Lung (tissue), 12 donors: ENCODE results near the gene FAM98C. TPM values are rescaled to one million over a fixed set of nuclear protein-coding genes. Genes with fewer than 3 reads are reported as not detected.

ENCODE experiments used
- ATAC-seq: fragments of 200-7000 bp; cut with Tn5 transposase; one replicate; pipeline ENCODE4 v1.9.1; 2020; ENCODE audit warnings: moderate number of reproducible peaks; ENCODE audit not compliant: insufficient read depth, low FRiP score
- DNase-seq, 3 donors: peaks; one replicate each; pipeline ENCODE4 v3.0.0-alpha.2; 2013 to 2017
- H3K27ac ChIP-seq, 2 donors: one replicate each; pipeline ENCODE4 v1.5.1; 2013; ENCODE audit warnings: mild to moderate bottlenecking in 2 of 2, moderate library complexity in 2 of 2, control low read depth in 1 of 2, inconsistent platforms in 1 of 2, low read depth in 1 of 2, low read length in 1 of 2
- H3K27me3 ChIP-seq, 3 donors: one replicate each; pipeline ENCODE4 v1.5.1; 2013; ENCODE audit warnings: low read length in 2 of 3; ENCODE audit not compliant: control insufficient read depth in 3 of 3, insufficient read depth in 3 of 3
- H3K36me3 ChIP-seq, 4 donors: one replicate each; pipeline ENCODE4 v1.5.1; 2013; ENCODE audit warnings: low read length in 4 of 4, mild to moderate bottlenecking in 1 of 4, moderate library complexity in 1 of 4; ENCODE audit not compliant: control insufficient read depth in 4 of 4, insufficient read depth in 4 of 4
- H3K4me1 ChIP-seq, 5 donors: one replicate each; pipeline ENCODE4 v1.5.1; 2013; ENCODE audit warnings: low read length in 5 of 5, mild to moderate bottlenecking in 2 of 5, moderate library complexity in 1 of 5; ENCODE audit not compliant: control insufficient read depth in 5 of 5, insufficient read depth in 5 of 5
- H3K4me3 ChIP-seq: one replicate; pipeline ENCODE4 v1.5.1; 2013; ENCODE audit warnings: mild to moderate bottlenecking, control low read depth, moderate library complexity
- H3K9ac ChIP-seq, 2 donors: one replicate each; pipeline ENCODE4 v1.5.1; 2013; ENCODE audit warnings: low read length in 2 of 2, control low read depth in 1 of 2; ENCODE audit not compliant: insufficient read depth in 1 of 2
- H3K9me3 ChIP-seq, 4 donors: one replicate each; pipeline ENCODE4 v1.5.1; 2013; ENCODE audit warnings: low read length in 3 of 4, mild to moderate bottlenecking in 1 of 4, moderate library complexity in 1 of 4; ENCODE audit not compliant: control insufficient read depth in 4 of 4, insufficient read depth in 3 of 4
- WGBS, 2 donors: extraction: QIAGEN DNeasy Blood & Tissue Kit; methylation state at CpG; one replicate each; pipeline ENCODE4 v1.1.7; 2013; 5-methylcytosine and 5-hydroxymethylcytosine counted together
- polyA plus RNA-seq, 2 donors: library from polyadenylated mRNA; stranded (reverse); fragments of 200-250 nt; gene quantifications; one replicate each; pipeline ENCODE4 v1.2.1, GENCODE V29; 2013
- total RNA-seq, 2 donors: library from RNA; depleted of rRNA in 1 of 2; stranded (reverse); fragments of >200 nt in 1 of 2; gene quantifications; one replicate each; pipeline ENCODE4 v1.2.1, GENCODE V29; 2014 to 2021
- TF ChIP-seq, protein P1 (sequence below): IDR thresholded peaks from 2 replicates; pipeline ENCODE4 v1.5.1; 2012; ENCODE audit warnings: mild to moderate bottlenecking; ENCODE audit errors: control extremely low read depth, extremely low read depth
- donor health status: control.
- donor health status: control.
- donor health status: Bipolar disorder and iron deficiency.
- donor health status: healthy.
- donor health status: DM: yes; HTN: yes; CAD: no.

Gene FAM98C
- total and polyA plus RNA-seq, 4 donors = 13.1 to 22.0 (median 20.2) TPM

DNA sequence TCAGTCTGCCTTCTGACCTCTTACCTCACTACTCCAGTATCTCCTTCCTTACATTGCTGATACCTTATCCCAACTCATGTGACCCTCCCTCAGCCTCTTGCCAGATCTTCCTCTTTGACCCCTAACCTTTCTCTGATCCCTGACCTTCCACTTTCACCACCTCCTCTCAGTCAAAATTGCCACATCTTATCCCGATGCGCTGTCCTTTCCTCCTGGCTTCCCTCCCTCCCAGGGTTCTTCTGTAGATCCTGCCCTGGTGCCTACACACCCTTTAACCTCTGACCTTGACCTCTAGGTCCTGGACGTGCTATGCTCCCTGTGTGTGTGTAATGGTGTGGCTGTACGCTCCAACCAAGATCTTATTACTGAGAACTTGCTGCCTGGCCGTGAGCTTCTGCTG is 54.3 kb downstream of the FAM98C start:
- peaks cover 0 to 1% (median 0%) of the 10 kb centered on the region in 4 donors for H3K9me3 ChIP-seq
- WGBS, 2 donors = 62 to 83% methylated on average over 5 of the region's 5 CpGs
- TF ChIP-seq, protein P1, sequence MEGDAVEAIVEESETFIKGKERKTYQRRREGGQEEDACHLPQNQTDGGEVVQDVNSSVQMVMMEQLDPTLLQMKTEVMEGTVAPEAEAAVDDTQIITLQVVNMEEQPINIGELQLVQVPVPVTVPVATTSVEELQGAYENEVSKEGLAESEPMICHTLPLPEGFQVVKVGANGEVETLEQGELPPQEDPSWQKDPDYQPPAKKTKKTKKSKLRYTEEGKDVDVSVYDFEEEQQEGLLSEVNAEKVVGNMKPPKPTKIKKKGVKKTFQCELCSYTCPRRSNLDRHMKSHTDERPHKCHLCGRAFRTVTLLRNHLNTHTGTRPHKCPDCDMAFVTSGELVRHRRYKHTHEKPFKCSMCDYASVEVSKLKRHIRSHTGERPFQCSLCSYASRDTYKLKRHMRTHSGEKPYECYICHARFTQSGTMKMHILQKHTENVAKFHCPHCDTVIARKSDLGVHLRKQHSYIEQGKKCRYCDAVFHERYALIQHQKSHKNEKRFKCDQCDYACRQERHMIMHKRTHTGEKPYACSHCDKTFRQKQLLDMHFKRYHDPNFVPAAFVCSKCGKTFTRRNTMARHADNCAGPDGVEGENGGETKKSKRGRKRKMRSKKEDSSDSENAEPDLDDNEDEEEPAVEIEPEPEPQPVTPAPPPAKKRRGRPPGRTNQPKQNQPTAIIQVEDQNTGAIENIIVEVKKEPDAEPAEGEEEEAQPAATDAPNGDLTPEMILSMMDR = no peak

DNA sequence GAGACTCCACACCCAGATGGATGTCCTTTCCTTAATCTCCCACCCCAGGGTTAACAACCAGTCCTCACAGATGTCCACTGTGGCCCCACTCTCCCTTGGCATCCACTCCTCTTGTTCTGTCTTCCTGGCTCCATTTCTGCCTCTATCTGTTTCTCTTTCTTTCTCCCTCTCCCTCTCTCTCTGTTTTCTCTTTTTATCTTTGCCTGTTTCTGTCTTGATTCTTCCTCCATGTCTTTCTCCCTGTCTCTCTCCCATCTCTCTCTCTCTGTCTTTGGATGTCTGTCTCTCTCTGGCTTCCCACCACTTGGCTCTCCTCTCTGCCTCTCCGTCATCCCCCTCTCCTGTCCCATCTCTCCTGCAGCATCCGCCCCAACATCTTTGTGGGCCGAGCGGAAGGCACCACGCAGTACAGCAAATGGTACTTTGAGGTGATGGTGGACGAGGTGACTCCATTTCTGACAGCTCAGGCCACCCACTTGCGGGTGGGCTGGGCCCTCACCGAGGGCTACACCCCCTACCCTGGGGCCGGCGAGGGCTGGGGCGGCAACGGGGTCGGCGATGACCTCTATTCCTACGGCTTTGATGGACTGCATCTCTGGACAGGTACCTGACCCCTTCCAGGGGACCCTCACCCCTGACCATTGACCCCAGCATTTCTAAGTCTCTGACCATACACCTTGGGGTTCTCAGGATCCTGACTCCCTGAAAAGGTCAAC is 55.0 kb downstream of the FAM98C start:
- H3K4me3 ChIP-seq = no peak overlapping the region
- DNase-seq = no peak
- no peaks in the 10 kb centered on the region for H3K4me1 ChIP-seq
- 90 to 93% methylated on average over 15 of the region's 15 CpGs for WGBS, 2 donors
- peaks cover 0 to 4% (median 0%) of the 10 kb centered on the region in 3 donors for H3K27me3 ChIP-seq
- ATAC-seq = no peak
- no peak overlapping the region for H3K9ac ChIP-seq
- H3K36me3 ChIP-seq = no peaks in the 10 kb centered on the region
- TF ChIP-seq, protein P1 = no peak
- no peak overlapping the region for H3K27ac ChIP-seq
- peaks cover 0 to 1% (median 0%) of the 10 kb centered on the region in 4 donors for H3K9me3 ChIP-seq

More for the DNA sequence above, 54.3 kb downstream of the FAM98C start:
- Histone ChIP-seq H3K9ac (no peak overlapping the region), H3K4me1 (no peaks in the 10 kb centered on the region), H3K27me3 (peaks cover 0 to under 1% (median 0%) of the 10 kb centered on the region in 3 donors), H3K36me3 (no peaks in the 10 kb centered on the region), H3K4me3 (no peak overlapping the region), H3K27ac (no peak overlapping the region)
- ATAC-seq (no peak), DNase-seq (no peak)

Other genes with a start within 250 kb of the FAM98C start
- gene DPF1, start 178.9 kb upstream of the FAM98C start, total RNA-seq = 1 to 10 TPM; 1.3 to 1.7 TPM
- gene DPF1, start 178.9 kb upstream of the FAM98C start, polyA plus RNA-seq = 1 to 10 TPM in 1 of 2 donors, not detected in 1; 1.4 TPM
- 100 to 1,000 TPM in 1 of 2 donors, 10 to 100 TPM in 1; 12.4 to 124 TPM for gene PPP1R14A, start 146.7 kb upstream of the FAM98C start, total RNA-seq
- 100 to 1,000 TPM in 1 of 2 donors, 10 to 100 TPM in 1; 80.9 to 166 TPM for gene PPP1R14A, start 146.7 kb upstream of the FAM98C start, polyA plus RNA-seq
- gene SPINT2, start 138.5 kb upstream of the FAM98C start, total RNA-seq = 100 to 1,000 TPM; 145 to 240 TPM
- 100 to 1,000 TPM; 255 to 259 TPM for gene SPINT2, start 138.5 kb upstream of the FAM98C start, polyA plus RNA-seq
- 10 to 100 TPM; 32.0 to 91.8 TPM for gene C19orf33, start 98.8 kb upstream of the FAM98C start, total RNA-seq
- gene C19orf33, start 98.8 kb upstream of the FAM98C start, polyA plus RNA-seq = 100 to 1,000 TPM; 170 to 687 TPM
- 10 to 100 TPM; 22.0 to 53.2 TPM for gene YIF1B, start 87.1 kb upstream of the FAM98C start, total RNA-seq
- 100 to 1,000 TPM in 1 of 2 donors, 10 to 100 TPM in 1; 54.2 to 107 TPM for gene YIF1B, start 87.1 kb upstream of the FAM98C start, polyA plus RNA-seq
- gene KCNK6, start 83.2 kb upstream of the FAM98C start, total RNA-seq = 1 to 10 TPM; 3.0 to 9.5 TPM
- 10 to 100 TPM in 1 of 2 donors, 1 to 10 TPM in 1; 7.6 to 10.8 TPM for gene KCNK6, start 83.2 kb upstream of the FAM98C start, polyA plus RNA-seq
- gene CATSPERG, start 67.3 kb upstream of the FAM98C start, total RNA-seq = 10 to 100 TPM; 12.3 to 14.0 TPM
- 1 to 10 TPM; 4.5 to 7.6 TPM for gene CATSPERG, start 67.3 kb upstream of the FAM98C start, polyA plus RNA-seq
- gene PSMD8, start 28.5 kb upstream of the FAM98C start, total RNA-seq = 100 to 1,000 TPM; 134 to 163 TPM
- gene PSMD8, start 28.5 kb upstream of the FAM98C start, polyA plus RNA-seq = 100 to 1,000 TPM in 1 of 2 donors, 10 to 100 TPM in 1; 65.4 to 233 TPM
- under 1 TPM; 0.17 to 0.61 TPM for gene GGN, start 15.1 kb upstream of the FAM98C start, total RNA-seq
- gene GGN, start 15.1 kb upstream of the FAM98C start, polyA plus RNA-seq = under 1 TPM; 0.33 to 0.44 TPM
- gene SPRED3, start 14.4 kb upstream of the FAM98C start, total RNA-seq = 1 to 10 TPM in 1 of 2 donors, under 1 TPM in 1; 0.09 to 2.6 TPM
- gene SPRED3, start 14.4 kb upstream of the FAM98C start, polyA plus RNA-seq = 1 to 10 TPM; 1.2 to 1.4 TPM
- 10 to 100 TPM in 1 of 2 donors, 1 to 10 TPM in 1; 4.5 to 12.9 TPM for gene RASGRP4, start 23.1 kb downstream of the FAM98C start, total RNA-seq
- 10 to 100 TPM in 1 of 2 donors, 1 to 10 TPM in 1; 3.5 to 39.0 TPM for gene RASGRP4, start 23.1 kb downstream of the FAM98C start, polyA plus RNA-seq
- 1 to 10 TPM; 2.9 to 5.2 TPM for gene RYR1, start 30.6 kb downstream of the FAM98C start, total RNA-seq
- 1 to 10 TPM; 2.8 to 7.6 TPM for gene RYR1, start 30.6 kb downstream of the FAM98C start, polyA plus RNA-seq
- 1 to 10 TPM; 4.0 to 9.8 TPM for gene MAP4K1, start 214.9 kb downstream of the FAM98C start, total RNA-seq
- 10 to 100 TPM in 1 of 2 donors, 1 to 10 TPM in 1; 7.0 to 13.1 TPM for gene MAP4K1, start 214.9 kb downstream of the FAM98C start, polyA plus RNA-seq
- 100 to 1,000 TPM; 142 to 243 TPM for gene EIF3K, start 216.1 kb downstream of the FAM98C start, total RNA-seq
- gene EIF3K, start 216.1 kb downstream of the FAM98C start, polyA plus RNA-seq = 100 to 1,000 TPM; 266 to 344 TPM
- 100 to 1,000 TPM; 339 to 552 TPM for gene ACTN4, start 244.6 kb downstream of the FAM98C start, total RNA-seq
- gene ACTN4, start 244.6 kb downstream of the FAM98C start, polyA plus RNA-seq = 100 to 1,000 TPM; 229 to 394 TPM